Measurements from ENCODE around the gene PLEKHA4. TPM values are rescaled to one million over a fixed set of nuclear protein-coding genes. Genes with fewer than 3 reads are reported as not detected.
A peak's percentile ranks its signal among the peaks of the same experiment; 100 is the strongest.

PLEKHA4 gene
- total RNA-seq, 2 experiments from 2014 or later: 8.1 to 8.4 TPM

GRCh38 chr19:48817585-48818124 is 50.8 kb downstream of the PLEKHA4 start:
- no peak for TF ChIP-seq CTCF (conservative IDR thresholded peaks at IDR 0.05; ENCODE audit: low read length)
- TF ChIP-seq EZH2phosphoT487 (IDR thresholded peaks at IDR 0.05; ENCODE audit: borderline replicate concordance, low read depth, low read length): no peak

GRCh38 chr19:48815870-48816501 is 52.4 kb downstream of the PLEKHA4 start:
- no peaks in the 10 kb centered on the region for H3K36me3 ChIP-seq (ENCODE audit: insufficient read depth, low read length)
- no peak overlapping the region for H3K4me3 ChIP-seq (ENCODE audit: low read depth, low read length, poor library complexity, severe bottlenecking)
- ChIA-PET CTCF (ENCODE audit: unreplicated experiment) (interaction anchor here (0.6 to 0.8 kb wide), 2 partner anchors 20 to 178 kb away, joined by 3 read pairs; partner anchors contain the start of genes HSD17B14 and RUVBL2), POLR2A (interaction anchor here (0.7 to 0.9 kb wide), 2 partner anchors 9 to 15 kb away, joined by 3 to 4 read pairs; no protein-coding TSS in a partner anchor)
- H3K9me3 ChIP-seq (ENCODE audit: low read length): no peaks in the 10 kb centered on the region
- H3K9me2 ChIP-seq (ENCODE audit: insufficient read depth, low read length): no peaks in the 10 kb centered on the region
- no peaks in the 10 kb centered on the region for H3K79me2 ChIP-seq (ENCODE audit: insufficient read depth, low read depth, low read length)
- intact Hi-C loops (cut with micrococcal nuclease; ENCODE audit: unreplicated experiment): no loop called here
- H4K20me1 ChIP-seq (ENCODE audit: insufficient read depth, low read length): no peaks in the 10 kb centered on the region
- DNase-seq (ENCODE audit: low spot score): peak; percentile 55
- H3K4me2 ChIP-seq (ENCODE audit: low read length): no peak overlapping the region
- no peak overlapping the region for H3K27ac ChIP-seq (ENCODE audit: low read depth, low read length, poor library complexity, severe bottlenecking)
- no TSS peak for BruUV-seq (replicated peaks)
- no peak overlapping the region for H2AFZ ChIP-seq (ENCODE audit: low read length)
- TF ChIP-seq CTCF (conservative IDR thresholded peaks at IDR 0.05; ENCODE audit: low read length): no peak
- TF ChIP-seq EZH2phosphoT487 (IDR thresholded peaks at IDR 0.05; ENCODE audit: borderline replicate concordance, low read depth, low read length): no peak
- peaks cover 27% of the 10 kb centered on the region for H3K4me1 ChIP-seq (ENCODE audit: insufficient read depth, low read length, poor library complexity, severe bottlenecking)

More at GRCh38 chr19:48817585-48818124, 50.8 kb downstream of the PLEKHA4 start:
- POLR2A ChIA-PET: no interaction called here
- H3K4me2 ChIP-seq (ENCODE audit: low read length): no peak overlapping the region
- H4K20me1 ChIP-seq (ENCODE audit: insufficient read depth, low read length): no peaks in the 10 kb centered on the region
- no peak overlapping the region for H3K27ac ChIP-seq (ENCODE audit: low read depth, low read length, poor library complexity, severe bottlenecking)
- H3K9me3 ChIP-seq (ENCODE audit: low read length): no peaks in the 10 kb centered on the region
- CTCF ChIA-PET (ENCODE audit: unreplicated experiment): no interaction called here
- no peak overlapping the region for H2AFZ ChIP-seq (ENCODE audit: low read length)
- no peaks in the 10 kb centered on the region for H3K36me3 ChIP-seq (ENCODE audit: insufficient read depth, low read length)
- no peak for DNase-seq (ENCODE audit: low spot score)
- H3K9me2 ChIP-seq (ENCODE audit: insufficient read depth, low read length): no peaks in the 10 kb centered on the region
- no peak overlapping the region for H3K4me3 ChIP-seq (ENCODE audit: low read depth, low read length, poor library complexity, severe bottlenecking)
- BruUV-seq (replicated peaks): no TSS peak
- no peaks in the 10 kb centered on the region for H3K79me2 ChIP-seq (ENCODE audit: insufficient read depth, low read depth, low read length)
- peaks cover 15% of the 10 kb centered on the region for H3K4me1 ChIP-seq (ENCODE audit: insufficient read depth, low read length, poor library complexity, severe bottlenecking)
- intact Hi-C loops (cut with micrococcal nuclease; ENCODE audit: unreplicated experiment): no loop called here

GRCh38 chr19:48814895-48815294 is 53.5 kb downstream of the PLEKHA4 start:
- DNase-seq (ENCODE audit: low spot score): no peak
- Histone ChIP-seq H2AFZ (ENCODE audit: low read length) (no peak overlapping the region), H3K4me2 (ENCODE audit: low read length) (no peak overlapping the region), H4K20me1 (ENCODE audit: insufficient read depth, low read length) (no peaks in the 10 kb centered on the region), H3K4me3 (ENCODE audit: low read depth, low read length, poor library complexity, severe bottlenecking) (no peak overlapping the region), H3K9me2 (ENCODE audit: insufficient read depth, low read length) (no peaks in the 10 kb centered on the region), H3K79me2 (ENCODE audit: insufficient read depth, low read depth, low read length) (peaks cover 6% of the 10 kb centered on the region; the same call in 1 of the 2 replicates), H3K27ac (ENCODE audit: low read depth, low read length, poor library complexity, severe bottlenecking) (no peak overlapping the region), H3K36me3 (ENCODE audit: insufficient read depth, low read length) (no peaks in the 10 kb centered on the region), H3K4me1 (ENCODE audit: insufficient read depth, low read length, poor library complexity, severe bottlenecking) (peaks cover 28% of the 10 kb centered on the region), H3K9me3 (ENCODE audit: low read length) (no peaks in the 10 kb centered on the region)
- intact Hi-C loops (cut with micrococcal nuclease; ENCODE audit: unreplicated experiment): no loop called here
- BruUV-seq (replicated peaks): no TSS peak
- ChIA-PET POLR2A (interaction anchor here (0.6 to 1.0 kb wide), 2 partner anchors 22 to 1050 kb away, joined by 6 read pairs; no protein-coding TSS in a partner anchor), CTCF (ENCODE audit: unreplicated experiment) (no interaction called here)
- TF ChIP-seq CTCF (conservative IDR thresholded peaks at IDR 0.05; ENCODE audit: low read length) (no peak), EZH2phosphoT487 (IDR thresholded peaks at IDR 0.05; ENCODE audit: borderline replicate concordance, low read depth, low read length) (no peak)

All from OCI-LY7 (cell line).